Stimulated activated CD4-positive, alpha-beta T cell treated with anti-CD3 and anti-CD28 coated beads, Interleukin-1b, Interleukin-23, amount 100 ng/mL, for 24 hours (primary cell): ENCODE measurements around the gene PTTG2.
"Not testable (repeated sequence)": the region's sequence is repeated elsewhere in the genome, so short reads cannot be mapped to it uniquely, and the experiment has no call there.

Experiments
- DNase-seq, 4 experiments: peaks; one replicate each; pipeline ENCODE4 v3.0.0-alpha.2; 2020; ENCODE audit warnings: low read depth in 4 of 4, low spot score in 1 of 4

Gene PTTG2

GRCh38 chr4:37953620-37954293, 6.4 kb upstream of the PTTG2 start:
- no peak for DNase-seq

GRCh38 chr4:37956941-37957340, 3.3 kb upstream of the PTTG2 start:
- no peak for DNase-seq

GRCh38 chr4:37958932-37959331, 1.3 kb upstream of the PTTG2 start:
- DNase-seq: no peak

- DNase-seq: no peak
Measured at GRCh38 chr4:37960679-37961450, 667 bp downstream of the PTTG2 start.

- no peak for DNase-seq
Measured at GRCh38 chr4:37964734-37965457, 4.7 kb downstream of the PTTG2 start.

- no peak for DNase-seq
Measured at GRCh38 chr4:37966044-37966443, 5.8 kb downstream of the PTTG2 start.

- DNase-seq: no peak
Measured at GRCh38 chr4:37967736-37968135, 7.5 kb downstream of the PTTG2 start.

- DNase-seq: no peak
Measured at GRCh38 chr4:37968747-37969146, 8.5 kb downstream of the PTTG2 start.

- peak in 3 of 4 experiments; percentile 23 to 55 (median 40) for DNase-seq
Measured at GRCh38 chr4:37970702-37971101, 10.5 kb downstream of the PTTG2 start.

- no peak for DNase-seq
Measured at GRCh38 chr4:37971202-37971601, 11.0 kb downstream of the PTTG2 start.

- DNase-seq: no peak
Measured at GRCh38 chr4:37973441-37973840, 13.2 kb downstream of the PTTG2 start.

GRCh38 chr4:37975321-37975822, 15.2 kb downstream of the PTTG2 start:
- not testable (repeated sequence) for DNase-seq

GRCh38 chr4:37976507-37976906, 16.3 kb downstream of the PTTG2 start:
- DNase-seq: no peak

GRCh38 chr4:37976991-37977470, 16.8 kb downstream of the PTTG2 start:
- DNase-seq: peak; percentile 35 to 66 (median 54)

GRCh38 chr4:37977471-37978247, 17.5 kb downstream of the PTTG2 start:
- peak; percentile 24 to 54 (median 42) for DNase-seq

- DNase-seq: peak in 1 of 4 experiments; percentile 30
Measured at GRCh38 chr4:37978248-37978924, 18.2 kb downstream of the PTTG2 start.

- no peak for DNase-seq
Measured at GRCh38 chr4:37980246-37980645, 20.0 kb downstream of the PTTG2 start.

GRCh38 chr4:37981425-37981824, 21.2 kb downstream of the PTTG2 start:
- DNase-seq: no peak

GRCh38 chr4:37981844-37982720, 21.9 kb downstream of the PTTG2 start:
- no peak for DNase-seq
